DND-41 (cell line): Measurements from ENCODE around the gene TSPAN5.

ENCODE experiments used
- ATAC-seq: fragments of 200-7000 bp; cut with Tn5 transposase; 3 replicates; pipeline ENCODE4 v1.9.1; 2021; ENCODE audit warnings: low read depth; ENCODE audit not compliant: insufficient read depth
- DNase-seq: peaks from one replicate; pipeline ENCODE4 v3.0.0-alpha.2; 2020
- H2AFZ ChIP-seq: 2 replicates; pipeline ENCODE4 v1.6.0; 2012; ENCODE audit warnings: low read depth, low read length
- H3K27ac ChIP-seq: 2 replicates; pipeline ENCODE4 v1.5.1; 2012; ENCODE audit warnings: low read length, inconsistent platforms
- H3K27me3 ChIP-seq: fragments of 200-600 bp; sonication (generic); 2 replicates; pipeline ENCODE4 v1.6.0; 2012; ENCODE audit warnings: low read length, mild to moderate bottlenecking, inconsistent platforms; ENCODE audit not compliant: insufficient read depth, poor library complexity
- H3K36me3 ChIP-seq: 2 replicates; pipeline ENCODE4 v1.5.1; 2012; ENCODE audit warnings: low read length, inconsistent platforms; ENCODE audit not compliant: insufficient read depth
- H3K4me1 ChIP-seq: 2 replicates; pipeline ENCODE4 v1.5.1; 2012; ENCODE audit warnings: mild to moderate bottlenecking, low read length; ENCODE audit not compliant: insufficient read depth
- H3K4me2 ChIP-seq: 2 replicates; pipeline ENCODE4 v1.6.0; 2012; ENCODE audit warnings: mild to moderate bottlenecking, moderate library complexity, low read length, inconsistent platforms; ENCODE audit not compliant: insufficient read depth
- H3K4me3 ChIP-seq, 2 experiments: fragments of 200-600 bp in 1 of 2; shearing (Covaris generic) in 1 of 2; 2 replicates each; pipeline ENCODE4 v1.5.1; 2012 to 2016; ENCODE audit warnings: inconsistent platforms in 2 of 2, low read length in 2 of 2, mild to moderate bottlenecking in 2 of 2, low read depth in 1 of 2, moderate library complexity in 1 of 2
- H3K79me2 ChIP-seq: 2 replicates; pipeline ENCODE4 v1.6.0; 2012; ENCODE audit warnings: low read length, inconsistent platforms; ENCODE audit not compliant: insufficient read depth
- H3K9ac ChIP-seq: 2 replicates; pipeline ENCODE4 v1.6.0; 2012; ENCODE audit warnings: low read depth, mild to moderate bottlenecking, inconsistent platforms, low read length, moderate library complexity
- H3K9me3 ChIP-seq: 2 replicates; pipeline ENCODE4 v1.5.1; 2012; ENCODE audit warnings: low read length, moderate library complexity, mild to moderate bottlenecking, inconsistent platforms; ENCODE audit not compliant: insufficient read depth, severe bottlenecking
- H4K20me1 ChIP-seq: 2 replicates; pipeline ENCODE4 v1.6.0; 2012; ENCODE audit warnings: low read length; ENCODE audit not compliant: insufficient read depth
- CTCF ChIP-seq: IDR thresholded peaks from 2 replicates; pipeline ENCODE4 v1.5.1; 2012; ENCODE audit warnings: borderline replicate concordance, low read length, moderate library complexity, mild to moderate bottlenecking; ENCODE audit not compliant: poor library complexity, severe bottlenecking; ENCODE audit errors: extremely low read depth
- EZH2 ChIP-seq: IDR thresholded peaks from 3 replicates; pipeline ENCODE4 v1.6.1; 2012; ENCODE audit warnings: borderline replicate concordance, low read depth, mild to moderate bottlenecking, moderate library complexity, low read length, inconsistent platforms; ENCODE audit not compliant: severe bottlenecking

Gene TSPAN5

GRCh38 chr4:98656443-98656842 is 2.0 kb downstream of the TSPAN5 start:
- H3K27me3 ChIP-seq: no peaks in the 10 kb centered on the region

GRCh38 chr4:98653890-98654867 is 4.2 kb downstream of the TSPAN5 start:
- Histone ChIP-seq H3K4me1 (no peaks in the 10 kb centered on the region), H3K4me3 (no peak overlapping the region), H2AFZ (no peak overlapping the region), H3K4me2 (no peak overlapping the region), H3K9ac (no peak overlapping the region), H3K9me3 (peaks cover 14% of the 10 kb centered on the region), H3K36me3 (no peaks in the 10 kb centered on the region), H3K27me3 (no peaks in the 10 kb centered on the region), H3K79me2 (no peaks in the 10 kb centered on the region), H4K20me1 (no peaks in the 10 kb centered on the region), H3K27ac (no peak overlapping the region)
- DNase-seq (no peak), ATAC-seq (no peak)
- TF ChIP-seq EZH2 (no peak), CTCF (no peak)

More at GRCh38 chr4:98656443-98656842, 2.0 kb downstream of the TSPAN5 start:
- Histone ChIP-seq H3K4me1 (no peaks in the 10 kb centered on the region), H2AFZ (no peak overlapping the region), H3K9me3 (peaks cover 10% of the 10 kb centered on the region), H3K4me2 (no peak overlapping the region), H3K27ac (no peak overlapping the region), H3K36me3 (no peaks in the 10 kb centered on the region), H3K79me2 (no peaks in the 10 kb centered on the region), H4K20me1 (no peaks in the 10 kb centered on the region), H3K9ac (no peak overlapping the region), H3K4me3 (no peak overlapping the region)
- TF ChIP-seq EZH2 (no peak), CTCF (no peak)
- no peak for DNase-seq
- ATAC-seq: no peak

GRCh38 chr4:98652996-98653395 is 5.4 kb downstream of the TSPAN5 start:
- H3K4me3 ChIP-seq: no peak overlapping the region
- no peak overlapping the region for H3K4me2 ChIP-seq
- no peaks in the 10 kb centered on the region for H3K27me3 ChIP-seq
- H4K20me1 ChIP-seq: no peaks in the 10 kb centered on the region
- no peaks in the 10 kb centered on the region for H3K4me1 ChIP-seq
- no peak for DNase-seq
- H3K27ac ChIP-seq: no peak overlapping the region
- no peaks in the 10 kb centered on the region for H3K36me3 ChIP-seq
- H3K9me3 ChIP-seq: peaks cover 8% of the 10 kb centered on the region
- no peak for ATAC-seq
- no peak for TF ChIP-seq CTCF
- no peak for TF ChIP-seq EZH2
- H3K79me2 ChIP-seq: no peaks in the 10 kb centered on the region
- H3K9ac ChIP-seq: no peak overlapping the region
- no peak overlapping the region for H2AFZ ChIP-seq
